NB4 (cell line): ENCODE measurements around the gene TFR2.

Experiments
- MYC ChIP-seq: IDR thresholded peaks from 2 replicates; pipeline ENCODE4 v1.6.1; 2011; ENCODE audit warnings: low read depth, low read length
- POLR2A ChIP-seq: IDR thresholded peaks from 2 replicates; pipeline ENCODE4 v1.6.1; 2011; ENCODE audit warnings: mild to moderate bottlenecking; ENCODE audit not compliant: insufficient read length; ENCODE audit errors: extremely low read depth
- TF ChIP-seq, protein P1 (sequence below): IDR thresholded peaks from one replicate; pipeline ENCODE4 v1.5.1; 2012; ENCODE audit warnings: low read depth, low read length

GRCh38 chr7:100679129-100679926 is 38.0 kb upstream of the TFR2 start:
- TF ChIP-seq, protein P1, sequence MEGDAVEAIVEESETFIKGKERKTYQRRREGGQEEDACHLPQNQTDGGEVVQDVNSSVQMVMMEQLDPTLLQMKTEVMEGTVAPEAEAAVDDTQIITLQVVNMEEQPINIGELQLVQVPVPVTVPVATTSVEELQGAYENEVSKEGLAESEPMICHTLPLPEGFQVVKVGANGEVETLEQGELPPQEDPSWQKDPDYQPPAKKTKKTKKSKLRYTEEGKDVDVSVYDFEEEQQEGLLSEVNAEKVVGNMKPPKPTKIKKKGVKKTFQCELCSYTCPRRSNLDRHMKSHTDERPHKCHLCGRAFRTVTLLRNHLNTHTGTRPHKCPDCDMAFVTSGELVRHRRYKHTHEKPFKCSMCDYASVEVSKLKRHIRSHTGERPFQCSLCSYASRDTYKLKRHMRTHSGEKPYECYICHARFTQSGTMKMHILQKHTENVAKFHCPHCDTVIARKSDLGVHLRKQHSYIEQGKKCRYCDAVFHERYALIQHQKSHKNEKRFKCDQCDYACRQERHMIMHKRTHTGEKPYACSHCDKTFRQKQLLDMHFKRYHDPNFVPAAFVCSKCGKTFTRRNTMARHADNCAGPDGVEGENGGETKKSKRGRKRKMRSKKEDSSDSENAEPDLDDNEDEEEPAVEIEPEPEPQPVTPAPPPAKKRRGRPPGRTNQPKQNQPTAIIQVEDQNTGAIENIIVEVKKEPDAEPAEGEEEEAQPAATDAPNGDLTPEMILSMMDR: no peak
- TF ChIP-seq POLR2A (no peak), MYC (no peak)
